MCF 10A (cell line): Measurements from ENCODE around the gene TMEM253. TPM values are rescaled to one million over a fixed set of nuclear protein-coding genes. Genes with fewer than 3 reads are reported as not detected.

Experiments
- BruUV-seq: library from RNA; stranded (reverse); fragments of 400-500 nt; replicated peaks from 2 replicates; lab custom pipeline; 2021; lab: Mats Ljungman, UMichigan
- CTCF ChIA-PET: fragments of 300-600 bp; sonication (Branson Sonifier 250); formaldehyde crosslinking; extraction: SDS; loops from one replicate; lab custom pipeline; 2021; ENCODE audit warnings: antibody characterized with exemption, inconsistent platforms; lab: Yijun Ruan, JAX
- POLR2A ChIA-PET: fragments of 300-600, 350-650 bp; sonication (Branson Sonifier 250); formaldehyde crosslinking; extraction: SDS; loops from one replicate; lab custom pipeline; 2020; ENCODE audit warnings: antibody characterized with exemption, inconsistent platforms; lab: Yijun Ruan, JAX
- DNase-seq: peaks from one replicate; pipeline ENCODE4 v3.0.0-alpha.2; 2018; ENCODE audit not compliant: unreplicated experiment
- H3K27ac Mint-ChIP-seq: one replicate; pipeline ENCODE4 v1.8.0; 2022; ENCODE audit warnings: mild to moderate bottlenecking, low read depth, mixed read lengths; ENCODE audit not compliant: unreplicated experiment
- H3K27me3 Mint-ChIP-seq: one replicate; pipeline ENCODE4 v1.8.0; 2022; ENCODE audit warnings: mixed read lengths; ENCODE audit not compliant: insufficient read depth, unreplicated experiment
- H3K36me3 Mint-ChIP-seq: one replicate; pipeline ENCODE4 v1.8.0; 2022; ENCODE audit warnings: mild to moderate bottlenecking, moderate library complexity, mixed read lengths; ENCODE audit not compliant: insufficient read depth, unreplicated experiment
- H3K4me1 Mint-ChIP-seq: one replicate; pipeline ENCODE4 v1.8.0; 2022; ENCODE audit warnings: mixed read lengths; ENCODE audit not compliant: insufficient read depth, unreplicated experiment
- H3K4me3 Mint-ChIP-seq: one replicate; pipeline ENCODE4 v1.8.0; 2022; ENCODE audit warnings: mild to moderate bottlenecking, moderate library complexity, mixed read lengths; ENCODE audit not compliant: unreplicated experiment
- H3K9me3 Mint-ChIP-seq: one replicate; pipeline ENCODE4 v1.8.0; 2022; ENCODE audit warnings: mixed read lengths; ENCODE audit not compliant: unreplicated experiment
- CTCF ChIP-seq: fragments of 200-600 bp; IDR thresholded peaks from one replicate; pipeline ENCODE4 v1.8.0; 2022; ENCODE audit warnings: antibody characterized with exemption, mild to moderate bottlenecking; ENCODE audit not compliant: unreplicated experiment
- intact Hi-C: fragments of 100-400 bp; cut with micrococcal nuclease; formaldehyde crosslinking; loops from 2 replicates; pipeline ENCODE4 v1.14.1; 2022
- total RNA-seq: library from RNA; stranded (reverse); gene quantifications from 2 replicates; pipeline ENCODE4 v1.2.3, GENCODE V29; 2022

The TMEM253 gene
- total RNA-seq, 1 experiment from 2014 or later = 1.6 TPM

GRCh38 chr14:21057803-21058675 is 42.8 kb upstream of the TMEM253 start, which contains the start of gene RNASE8:
TSS of gene RNASE8 (plus strand) at chr14:21057822. CDS start at chr14:21057893, 71 bp downstream.
- Mint-ChIP-seq H3K4me1 (peaks cover 5% of the 10 kb centered on the region), H3K9me3 (no peaks in the 10 kb centered on the region), H3K27ac (no peak within 1 kb of the TSS), H3K27me3 (no peaks in the 10 kb centered on the region), H3K4me3 (no peak within 1 kb of the TSS), H3K36me3 (no peaks in the 10 kb centered on the region)
- peak; percentile 24 for DNase-seq
- TF ChIP-seq CTCF = no peak
- BruUV-seq = no TSS peak
- intact Hi-C loops = no loop called here
- POLR2A ChIA-PET = interaction anchor here (0.7 to 1.8 kb wide), 3 partner anchors 9 to 43 kb away, joined by 3 to 6 read pairs (median 3); partner anchors contain the start of genes ARHGEF40 and TMEM253
- CTCF ChIA-PET = interaction anchor here (0.7 to 1.1 kb wide), 3 partner anchors 10 to 44 kb away, joined by 3 to 4 read pairs (median 3); no protein-coding TSS in a partner anchor

DNA sequence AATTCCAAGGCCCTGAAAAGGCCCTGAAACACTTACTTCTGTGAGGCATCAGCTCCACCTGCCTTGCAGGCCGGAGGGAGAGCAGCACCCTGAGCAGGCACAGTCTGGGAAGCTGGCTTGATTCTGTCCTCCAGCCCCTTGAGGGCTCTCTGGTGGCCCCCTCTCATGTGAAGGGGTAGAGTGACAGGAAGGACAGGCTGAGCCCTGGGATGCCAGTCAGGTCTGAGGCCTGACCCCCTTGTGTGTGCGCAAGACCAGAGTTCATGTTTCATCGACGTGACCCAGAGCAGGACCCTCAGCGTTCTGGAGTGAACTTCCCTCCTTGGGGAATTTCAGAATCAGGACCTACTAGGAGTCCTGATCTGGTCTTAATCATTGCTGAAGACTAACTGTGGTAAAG is 42.0 kb upstream of the TMEM253 start:
- no peak for TF ChIP-seq CTCF
- intact Hi-C loops = no loop called here
- Mint-ChIP-seq H3K4me1 (peaks cover 5% of the 10 kb centered on the region), H3K9me3 (no peaks in the 10 kb centered on the region), H3K27ac (no peak overlapping the region), H3K4me3 (no peak overlapping the region), H3K36me3 (no peaks in the 10 kb centered on the region), H3K27me3 (no peaks in the 10 kb centered on the region)
- BruUV-seq = no TSS peak
- DNase-seq = no peak
- POLR2A ChIA-PET = interaction anchor here (0.6 kb wide), 1 partner anchor 8 kb away, joined by 5 read pairs; no protein-coding TSS in a partner anchor
- CTCF ChIA-PET = interaction anchor here (0.6 to 1.1 kb wide), 2 partner anchors 9 to 368 kb away, joined by 3 to 4 read pairs; no protein-coding TSS in a partner anchor

DNA sequence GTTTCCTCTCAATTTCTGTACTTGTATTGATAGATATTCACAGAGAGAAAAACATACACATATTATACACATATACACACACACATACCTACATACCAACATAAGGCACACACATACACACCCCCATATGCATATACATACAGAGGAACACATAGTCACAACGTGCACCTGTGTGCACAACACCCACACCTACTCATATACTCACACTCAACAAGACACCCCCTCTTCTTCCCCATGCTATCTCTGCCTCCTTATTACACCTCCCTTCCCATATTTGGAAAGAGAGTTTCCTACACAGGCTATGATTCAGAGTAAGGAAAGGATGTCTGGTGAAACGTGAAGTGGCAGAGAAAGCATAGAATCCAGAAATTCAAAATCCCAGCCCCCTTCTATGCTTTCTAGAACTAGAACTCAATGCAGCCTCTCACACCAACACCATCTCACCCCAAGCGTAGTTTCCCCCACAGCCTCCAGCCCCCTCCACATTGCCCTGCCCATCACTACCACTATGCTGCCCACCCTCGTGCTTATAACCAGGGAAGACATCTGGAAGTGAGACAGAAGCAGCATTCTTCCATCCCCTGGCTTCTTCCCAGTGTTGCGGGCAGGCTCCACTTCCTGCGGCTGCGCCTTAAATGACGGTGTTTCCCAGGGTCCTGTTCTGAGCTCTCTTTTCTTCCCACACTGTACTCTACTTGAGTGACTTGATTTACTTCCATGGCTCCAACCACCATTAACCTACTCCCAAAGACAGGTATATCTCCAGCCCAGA is 40.8 kb upstream of the TMEM253 start:
- no peak for TF ChIP-seq CTCF
- Mint-ChIP-seq H3K4me3 (no peak overlapping the region), H3K27me3 (peaks cover under 1% of the 10 kb centered on the region), H3K27ac (no peak overlapping the region), H3K36me3 (no peaks in the 10 kb centered on the region), H3K4me1 (peaks cover 5% of the 10 kb centered on the region), H3K9me3 (no peaks in the 10 kb centered on the region)
- intact Hi-C loops = loop anchor here (10.0 kb wide), 1 partner anchor 75 kb away; no protein-coding TSS in a partner anchor
- BruUV-seq = no TSS peak
- DNase-seq = no peak
- ChIA-PET POLR2A (no interaction called here), CTCF (interaction anchor here (0.8 to 4.6 kb wide), 2 partner anchors 33 to 45 kb away, joined by 6 to 39 read pairs; no protein-coding TSS in a partner anchor)
